Measurements from ENCODE around the gene ANKRD45. TPM values are rescaled to one million over a fixed set of nuclear protein-coding genes. Genes with fewer than 3 reads are reported as not detected.
"Not testable (repeated sequence)": the region's sequence is repeated elsewhere in the genome, so short reads cannot be mapped to it uniquely, and the experiment has no call there.

ANKRD45 gene
- polyA plus RNA-seq, 4 donors = 1.4 to 7.6 (median 4.7) TPM

DNA sequence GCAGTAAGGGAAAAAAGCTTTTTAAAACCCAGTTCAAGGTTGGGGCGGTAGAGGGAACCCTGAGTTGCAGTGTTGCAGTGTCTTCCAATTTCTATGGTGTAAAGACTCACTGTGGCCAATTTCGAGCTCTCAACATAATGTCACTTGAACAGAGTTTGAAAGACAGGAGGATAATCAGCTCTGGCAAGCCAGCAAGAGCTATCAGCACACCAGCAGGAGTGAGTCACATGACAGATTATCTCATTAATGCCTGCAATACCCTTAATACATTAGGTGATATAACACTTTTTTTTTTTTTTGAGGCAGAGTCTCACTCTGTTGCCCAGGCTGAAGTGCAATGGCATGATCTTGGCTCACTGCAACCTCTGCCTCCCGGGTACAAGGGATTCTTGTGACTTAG lies 89.6 kb downstream of the ANKRD45 start:
- no peak for DNase-seq (ENCODE audit: low read depth in 4 of 4, low spot score in 3 of 4)

DNA sequence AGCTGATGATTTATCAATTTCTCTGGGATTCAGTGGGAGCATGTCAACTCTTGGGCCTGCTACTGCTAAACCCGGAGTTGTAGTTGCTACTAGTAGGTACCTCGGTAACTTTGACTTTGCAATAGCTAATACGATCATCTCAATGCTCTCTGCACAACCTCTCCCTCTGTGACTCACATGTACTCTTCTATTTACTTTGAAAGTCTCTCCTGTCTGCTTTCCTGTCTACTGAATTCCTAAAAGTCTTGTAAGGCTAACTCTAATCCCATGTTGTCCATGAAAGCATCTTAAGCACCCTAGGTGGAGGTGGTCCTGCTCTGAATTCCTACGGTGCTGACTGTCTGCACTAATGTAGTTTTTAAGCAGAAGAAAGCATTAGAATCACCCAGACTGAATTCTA lies 96.1 kb downstream of the ANKRD45 start:
- no peak for DNase-seq (ENCODE audit: low read depth in 4 of 4, low spot score in 3 of 4)

DNA sequence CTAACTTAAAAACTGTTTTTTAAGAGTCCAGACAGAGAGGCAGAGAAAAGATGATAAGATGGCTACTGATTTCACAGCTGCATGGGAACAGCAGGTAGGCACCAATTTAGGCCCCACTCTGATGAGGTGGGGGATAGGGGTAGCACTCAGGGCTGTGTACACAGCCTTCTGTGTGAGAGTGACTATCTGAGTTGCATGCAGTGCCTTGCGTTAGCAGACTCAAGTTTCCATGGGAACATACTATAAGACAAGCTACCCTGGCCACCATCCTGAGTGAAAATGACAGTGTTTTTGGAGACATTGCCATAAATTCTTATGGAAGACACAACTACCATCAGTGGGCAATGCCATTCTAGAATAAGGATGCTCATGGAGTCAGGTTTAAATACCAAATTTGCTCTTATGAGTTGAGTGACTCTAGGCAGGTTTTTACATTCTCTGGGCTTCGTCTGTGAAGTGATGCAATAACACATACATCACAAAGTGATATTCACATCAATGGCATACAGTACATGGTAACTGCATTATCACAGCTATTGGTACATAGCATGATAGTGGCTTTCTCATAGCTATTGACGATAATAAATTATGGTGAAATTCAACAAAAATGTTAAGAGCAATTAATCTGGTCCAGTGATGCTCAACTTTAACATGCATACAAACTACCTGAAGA lies 97.3 kb downstream of the ANKRD45 start:
- DNase-seq (ENCODE audit: low read depth in 4 of 4, low spot score in 3 of 4) = no peak

DNA sequence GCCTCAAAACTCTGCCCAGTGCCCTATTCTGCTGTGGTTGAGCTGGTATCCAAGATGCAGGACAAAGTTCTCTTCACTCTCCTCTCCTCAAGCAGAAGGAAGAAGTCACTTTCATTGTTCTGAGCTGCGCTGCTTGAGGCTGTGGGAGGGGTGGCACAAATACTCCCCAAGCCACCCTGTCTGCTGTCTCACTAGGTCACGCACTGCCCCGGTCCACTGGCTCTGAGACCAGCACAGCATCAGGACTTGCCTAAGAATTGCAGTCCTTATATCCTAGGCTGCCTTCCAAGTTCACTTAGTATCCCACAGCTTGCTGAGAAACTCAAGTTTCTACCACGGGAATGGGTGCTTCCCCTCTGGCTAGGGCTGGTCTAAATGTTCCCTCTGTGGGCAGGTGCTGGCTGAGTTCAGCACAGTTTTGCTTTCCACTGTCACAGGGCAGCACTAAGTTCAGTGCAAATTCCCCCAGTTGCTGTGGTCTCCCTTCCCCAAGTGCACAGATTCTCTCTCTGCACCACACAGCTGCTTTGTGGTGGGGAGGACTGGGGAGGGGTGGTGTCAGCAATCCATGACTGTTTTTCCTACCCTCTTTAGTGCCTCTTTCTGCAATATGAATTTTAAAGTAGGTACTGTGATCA lies 99.2 kb downstream of the ANKRD45 start:
- DNase-seq (ENCODE audit: low read depth in 4 of 4, low spot score in 3 of 4) = no peak

DNA sequence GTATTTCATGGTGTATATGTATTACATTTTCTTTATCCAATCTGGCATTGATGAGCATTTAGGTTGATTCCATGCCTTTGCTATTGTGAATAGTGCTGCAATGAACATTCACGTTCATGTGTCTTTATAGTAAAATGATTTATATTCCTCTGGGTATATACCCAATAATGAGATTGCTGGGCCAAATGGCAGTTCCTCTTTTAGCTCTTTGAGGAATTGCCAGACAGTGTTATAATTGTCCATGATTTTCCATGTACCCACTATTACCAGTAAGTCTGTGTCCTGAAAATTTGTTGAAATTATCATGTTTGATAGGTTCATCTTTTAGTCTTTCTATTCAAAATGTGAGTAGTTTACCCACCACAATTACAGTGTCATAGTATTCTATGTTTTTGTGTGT lies 101.2 kb downstream of the ANKRD45 start:
- DNase-seq (ENCODE audit: low read depth in 4 of 4, low spot score in 3 of 4) = no peak

DNA sequence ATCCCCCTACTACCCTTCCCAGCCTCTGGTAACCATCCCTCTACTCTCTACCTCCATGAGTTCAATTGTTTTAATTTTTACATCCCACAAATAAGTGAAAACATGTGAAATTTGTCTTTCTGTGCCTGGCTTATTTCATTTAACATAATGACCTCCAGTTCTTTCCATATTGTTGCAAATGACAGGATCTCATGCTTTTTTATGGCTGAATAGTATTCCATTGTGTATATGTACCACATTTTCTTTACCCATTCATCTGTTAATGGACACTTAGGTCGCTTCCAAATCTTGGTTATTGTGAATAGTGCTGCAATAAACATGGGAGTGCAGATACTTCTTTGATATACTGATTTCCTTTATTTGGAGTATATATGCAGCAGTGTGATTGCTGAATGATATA lies 105.8 kb downstream of the ANKRD45 start:
- DNase-seq (ENCODE audit: low read depth in 4 of 4, low spot score in 3 of 4) = not testable (repeated sequence)

DNA sequence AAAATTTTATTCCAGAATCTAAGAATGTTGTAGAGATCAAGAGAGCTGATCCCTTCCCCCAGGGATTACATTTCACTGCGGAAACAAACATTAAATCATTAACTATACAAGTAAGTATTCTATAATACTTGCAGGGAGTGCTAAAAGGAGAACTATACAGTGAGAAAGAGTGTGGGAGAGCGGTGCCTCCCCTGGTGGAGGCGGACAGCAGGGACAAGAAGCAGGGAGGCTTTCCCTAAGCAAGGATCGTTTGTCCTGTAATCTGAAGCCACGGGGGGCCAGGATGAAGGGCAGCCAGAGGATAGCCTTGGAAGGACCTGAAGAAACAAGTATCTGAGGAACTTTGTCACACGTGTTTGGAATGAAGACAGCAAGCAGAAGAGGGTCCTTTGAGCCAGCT lies 106.8 kb downstream of the ANKRD45 start:
- DNase-seq (ENCODE audit: low read depth in 4 of 4, low spot score in 3 of 4) = no peak

DNA sequence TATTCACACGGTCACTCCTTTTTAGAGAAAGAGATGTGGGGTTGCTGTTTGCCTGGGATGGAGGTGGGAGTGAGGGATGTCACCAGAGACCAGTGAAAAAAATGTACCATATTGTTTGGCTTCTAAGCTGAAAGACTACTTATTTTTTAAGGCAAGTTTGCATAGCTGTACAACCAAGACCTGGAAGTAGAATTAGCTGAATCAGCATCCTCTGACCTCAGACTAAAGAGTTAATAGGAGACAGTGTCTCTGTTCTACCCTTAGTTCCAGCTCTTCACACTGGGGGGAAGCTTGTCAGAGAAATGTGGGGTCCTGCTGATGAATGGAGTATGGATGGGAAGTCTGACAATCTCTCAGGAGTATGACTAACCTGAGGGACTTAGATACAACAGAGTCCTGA lies 108.4 kb downstream of the ANKRD45 start:
- DNase-seq (ENCODE audit: low read depth in 4 of 4, low spot score in 3 of 4) = no peak

DNA sequence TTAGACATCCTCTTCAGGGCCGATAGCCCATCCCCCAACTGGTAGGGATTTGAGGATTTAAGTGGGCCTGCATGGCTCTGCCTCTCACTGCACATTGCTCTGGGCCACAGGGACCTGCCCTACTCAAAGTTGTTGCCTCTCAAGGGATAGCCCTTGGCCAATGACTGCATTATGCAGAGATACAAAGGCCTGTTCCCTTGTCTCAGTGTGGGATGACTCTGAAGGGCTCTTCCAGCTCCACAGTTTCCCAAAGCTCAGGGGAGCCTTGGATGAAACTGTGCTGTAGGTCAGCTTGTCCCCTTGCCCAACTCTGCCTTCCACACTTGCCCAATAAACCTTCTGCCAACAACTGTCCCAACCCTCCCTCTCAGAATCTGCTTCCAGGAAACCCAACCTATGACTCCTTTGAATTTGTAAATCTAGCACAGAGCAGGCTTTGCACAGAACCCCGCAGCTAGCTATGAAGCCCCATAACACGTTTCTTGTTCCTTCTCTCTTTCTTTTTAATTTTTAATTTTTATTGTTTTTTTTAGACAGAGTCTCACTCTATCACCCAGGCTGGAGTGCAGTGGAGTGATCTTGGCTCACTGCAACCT lies 109.3 kb downstream of the ANKRD45 start:
- DNase-seq (ENCODE audit: low read depth in 4 of 4, low spot score in 3 of 4) = no peak

Other genes with a start within 250 kb of the ANKRD45 start
- 100 to 1,000 TPM; 189 to 372 (median 330) TPM for gene PRDX6, start 192.5 kb downstream of the ANKRD45 start, polyA plus RNA-seq (ENCODE audit: insufficient read length in 4 of 4)
- under 1 TPM in 3 of 4 donors, not detected in 1; 0.03 to 0.15 (median 0.09) TPM for gene SLC9C2, start 66.8 kb downstream of the ANKRD45 start, polyA plus RNA-seq (ENCODE audit: insufficient read length in 4 of 4)
- not detected for gene TEX50, start 34.5 kb downstream of the ANKRD45 start, polyA plus RNA-seq (ENCODE audit: insufficient read length in 4 of 4)
- 10 to 100 TPM; 22.0 to 32.7 (median 23.7) TPM for gene KLHL20, start 45.1 kb upstream of the ANKRD45 start, polyA plus RNA-seq (ENCODE audit: insufficient read length in 4 of 4)
- 10 to 100 TPM; 15.1 to 28.7 (median 27.4) TPM for gene DARS2, start 154.8 kb upstream of the ANKRD45 start, polyA plus RNA-seq (ENCODE audit: insufficient read length in 4 of 4)
- 10 to 100 TPM; 10.7 to 14.3 (median 12.1) TPM for gene CENPL, start 155.0 kb upstream of the ANKRD45 start, polyA plus RNA-seq (ENCODE audit: insufficient read length in 4 of 4)
- 100 to 1,000 TPM; 575 to 748 (median 635) TPM for gene GAS5, start 198.1 kb upstream of the ANKRD45 start, polyA plus RNA-seq (ENCODE audit: insufficient read length in 4 of 4)
- 10 to 100 TPM in 1 of 4 donors, 1 to 10 TPM in 3; 7.5 to 10.5 (median 8.7) TPM for gene ZBTB37, start 198.5 kb upstream of the ANKRD45 start, polyA plus RNA-seq (ENCODE audit: insufficient read length in 4 of 4)
- 1 to 10 TPM in 1 of 4 donors, under 1 TPM in 3; 0.37 to 5.5 (median 0.42) TPM for gene SERPINC1, start 247.5 kb upstream of the ANKRD45 start, polyA plus RNA-seq (ENCODE audit: insufficient read length in 4 of 4)